ENCODE measurements around the gene U2AF2. TPM values are rescaled to one million over a fixed set of nuclear protein-coding genes. Genes with fewer than 3 reads are reported as not detected.
A peak's percentile ranks its signal among the peaks of the same experiment; 100 is the strongest.

U2AF2 gene
- total and polyA plus RNA-seq, 11 donors: 39.9 to 104 (median 72.7) TPM

- peaks cover 0 to 50% (median 34%) of the 10 kb centered on the region in 9 donors for H3K36me3 ChIP-seq
- DNase-seq (no peak), ATAC-seq (peak; percentile 1 to 50 (median 19))
- peak overlapping the region; percentile 38 to 93 (median 77) for H3K27ac ChIP-seq
- TF ChIP-seq CTCF (IDR thresholded peaks at IDR 0.05): no peak
- TF ChIP-seq POLR2A (IDR thresholded peaks at IDR 0.05): no peak
- H3K4me3 ChIP-seq: no peak overlapping the region
- intact Hi-C loops (cut with DNase I): no loop called here
- H3K9me3 ChIP-seq: no peaks in the 10 kb centered on the region
- no peaks in the 10 kb centered on the region for H3K27me3 ChIP-seq
- peaks cover 0 to 43% (median 25%) of the 10 kb centered on the region in 12 donors for H3K4me1 ChIP-seq
- WGBS, 4 donors: 52 to 63% (median 60%) methylated on average over 3 of the region's 3 CpGs
Observed at GRCh38 chr19:55611983-55612645, 42.7 kb upstream of the U2AF2 start.

- 94 to 97% (median 95%) methylated on average over 24 to 27 of the region's 27 CpGs for WGBS, 4 donors
- intact Hi-C loops (cut with DNase I): no loop called here
Observed at GRCh38 chr19:55613396-55613795, 41.4 kb upstream of the U2AF2 start.

GRCh38 chr19:55613930-55614710 lies 40.7 kb upstream of the U2AF2 start:
- ATAC-seq: no peak
- H3K4me1 ChIP-seq: peaks cover 0 to 31% (median 22%) of the 10 kb centered on the region in 12 donors
- intact Hi-C loops (cut with DNase I): no loop called here
- WGBS, 4 donors: 93 to 95% (median 94%) methylated on average over 50 to 75 of the region's 75 CpGs
- H3K27ac ChIP-seq: no peak overlapping the region
- H3K9me3 ChIP-seq: no peaks in the 10 kb centered on the region
- peak in 1 of 5 donors; percentile 57 for DNase-seq
- peaks cover 0 to 55% (median 42%) of the 10 kb centered on the region in 9 donors for H3K36me3 ChIP-seq
- no peak for TF ChIP-seq POLR2A (IDR thresholded peaks at IDR 0.05)
- no peak for TF ChIP-seq CTCF (IDR thresholded peaks at IDR 0.05)
- H3K27me3 ChIP-seq: no peaks in the 10 kb centered on the region
- no peak overlapping the region for H3K4me3 ChIP-seq

More at GRCh38 chr19:55613396-55613795, 41.4 kb upstream of the U2AF2 start:
- no peak for ATAC-seq
- no peaks in the 10 kb centered on the region for H3K27me3 ChIP-seq
- TF ChIP-seq CTCF (IDR thresholded peaks at IDR 0.05) (no peak), POLR2A (IDR thresholded peaks at IDR 0.05) (no peak)
- DNase-seq: peak in 1 of 5 donors; percentile 61
- peak overlapping the region in 2 of 12 donors; percentile 85 to 86 for H3K27ac ChIP-seq
- H3K36me3 ChIP-seq: peaks cover 0 to 58% (median 43%) of the 10 kb centered on the region in 9 donors
- H3K4me1 ChIP-seq: peaks cover 0 to 33% (median 22%) of the 10 kb centered on the region in 12 donors
- no peak overlapping the region for H3K4me3 ChIP-seq
- no peaks in the 10 kb centered on the region for H3K9me3 ChIP-seq

All from heart left ventricle (tissue), 16 donors.